NT2/D1 (cell line): ENCODE data around the gene CHL1.

Experiments
- DNase-seq: peaks from one replicate; pipeline ENCODE4 v3.0.0-alpha.2; 2011; ENCODE audit warnings: low read depth, low spot score
- H3K27me3 ChIP-seq: 2 replicates; pipeline ENCODE4 v1.6.0; 2011; ENCODE audit warnings: mild to moderate bottlenecking; ENCODE audit not compliant: insufficient read length, insufficient read depth
- H3K36me3 ChIP-seq: 2 replicates; pipeline ENCODE4 v1.6.1; 2011; ENCODE audit warnings: mild to moderate bottlenecking, low read length, mixed read lengths; ENCODE audit not compliant: insufficient read depth, insufficient read length
- H3K4me1 ChIP-seq: 2 replicates; pipeline ENCODE4 v1.5.1; 2011; ENCODE audit not compliant: insufficient read depth, insufficient read length
- H3K4me3 ChIP-seq: 2 replicates; pipeline ENCODE4 v1.5.1; 2011; ENCODE audit warnings: low read depth; ENCODE audit not compliant: insufficient read length
- H3K9ac ChIP-seq: 2 replicates; pipeline ENCODE4 v1.6.0; 2011; ENCODE audit warnings: low read depth; ENCODE audit not compliant: insufficient read length
- H3K9me3 ChIP-seq: 2 replicates; pipeline ENCODE4 v1.5.1; 2011; ENCODE audit warnings: mild to moderate bottlenecking, low read length; ENCODE audit not compliant: insufficient read depth
- SUZ12 ChIP-seq: IDR thresholded peaks from 2 replicates; pipeline ENCODE4 v1.6.1; 2011; ENCODE audit not compliant: insufficient read length, insufficient read depth; ENCODE audit errors: extremely low read depth
- YY1 ChIP-seq: IDR thresholded peaks from 2 replicates; pipeline ENCODE4 v1.6.1; 2011; ENCODE audit not compliant: insufficient read length, insufficient read depth
- ZNF274 ChIP-seq: IDR thresholded peaks from 2 replicates; pipeline ENCODE4 v1.6.1; 2011; ENCODE audit warnings: mild to moderate bottlenecking, low read depth, low read length

The CHL1 gene

GRCh38 chr3:248864-249520 is 52.4 kb downstream of the CHL1 start:
- no peak overlapping the region for H3K4me3 ChIP-seq
- TF ChIP-seq YY1 (no peak), ZNF274 (no peak)
- no peaks in the 10 kb centered on the region for H3K27me3 ChIP-seq
- H3K9me3 ChIP-seq: no peaks in the 10 kb centered on the region
- DNase-seq: no peak
- H3K9ac ChIP-seq: no peak overlapping the region
- H3K4me1 ChIP-seq: no peaks in the 10 kb centered on the region
- no peaks in the 10 kb centered on the region for H3K36me3 ChIP-seq

DNA sequence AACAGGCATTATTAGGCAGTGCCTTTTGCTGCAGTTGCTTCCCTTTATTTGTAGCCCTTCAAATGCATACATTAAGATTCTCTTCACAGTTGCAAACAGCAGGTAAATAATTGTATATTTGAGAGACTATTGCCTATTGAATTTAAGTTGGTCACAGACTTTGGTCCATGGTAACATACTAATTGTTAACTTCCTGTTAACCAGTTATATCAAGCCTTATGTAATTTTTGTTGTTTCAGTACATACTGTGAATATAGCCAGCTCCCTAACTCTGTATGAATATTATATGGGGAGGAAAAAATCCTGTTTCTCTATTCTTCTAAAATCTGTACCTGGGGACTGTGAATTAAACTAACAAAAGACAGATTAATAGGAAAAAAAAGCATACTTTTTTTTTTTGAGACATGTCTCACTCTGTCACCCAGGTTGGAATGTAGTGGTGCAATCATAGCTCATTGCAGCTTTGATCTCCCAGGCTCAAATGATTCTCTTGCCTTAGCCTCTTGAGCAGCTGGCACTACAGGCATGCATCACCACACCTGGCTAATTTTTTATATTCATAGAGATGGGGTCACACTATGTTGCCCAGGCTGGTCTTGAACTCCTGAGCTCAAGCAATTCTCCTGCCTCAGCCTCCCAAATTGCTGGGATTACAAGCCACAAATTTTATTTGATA is 53.2 kb downstream of the CHL1 start:
- TF ChIP-seq ZNF274: no peak
- H3K9ac ChIP-seq: no peak overlapping the region

DNA sequence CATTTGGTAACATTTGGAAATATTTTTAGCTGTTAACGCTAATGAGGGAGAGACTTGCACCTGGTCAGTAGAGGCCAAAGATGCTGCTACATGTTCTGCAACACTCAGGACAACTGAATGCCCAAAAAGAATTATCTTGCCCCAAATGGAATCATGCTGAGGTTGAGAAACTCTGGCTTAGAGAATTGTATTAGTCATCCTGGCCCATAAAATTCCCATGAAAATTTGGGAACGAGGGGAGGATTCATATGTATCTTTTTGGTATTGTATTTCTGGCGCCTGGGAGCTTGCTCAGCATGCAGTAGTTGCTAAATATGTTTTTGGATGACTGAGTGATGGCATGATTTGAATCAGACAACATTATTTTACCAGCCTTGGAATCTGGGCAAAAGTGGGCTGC is 59.9 kb downstream of the CHL1 start:
- Histone ChIP-seq H3K4me3 (no peak overlapping the region), H3K4me1 (no peaks in the 10 kb centered on the region), H3K9me3 (no peaks in the 10 kb centered on the region), H3K36me3 (no peaks in the 10 kb centered on the region), H3K9ac (no peak overlapping the region), H3K27me3 (no peaks in the 10 kb centered on the region)
- TF ChIP-seq ZNF274: no peak
- no peak for TF ChIP-seq YY1
- no peak for TF ChIP-seq SUZ12
- no peak for DNase-seq

More for the DNA sequence above, 53.2 kb downstream of the CHL1 start:
- DNase-seq: no peak
- Histone ChIP-seq H3K4me1 (no peaks in the 10 kb centered on the region), H3K9me3 (no peaks in the 10 kb centered on the region), H3K4me3 (no peak overlapping the region), H3K27me3 (no peaks in the 10 kb centered on the region), H3K36me3 (no peaks in the 10 kb centered on the region)

DNA sequence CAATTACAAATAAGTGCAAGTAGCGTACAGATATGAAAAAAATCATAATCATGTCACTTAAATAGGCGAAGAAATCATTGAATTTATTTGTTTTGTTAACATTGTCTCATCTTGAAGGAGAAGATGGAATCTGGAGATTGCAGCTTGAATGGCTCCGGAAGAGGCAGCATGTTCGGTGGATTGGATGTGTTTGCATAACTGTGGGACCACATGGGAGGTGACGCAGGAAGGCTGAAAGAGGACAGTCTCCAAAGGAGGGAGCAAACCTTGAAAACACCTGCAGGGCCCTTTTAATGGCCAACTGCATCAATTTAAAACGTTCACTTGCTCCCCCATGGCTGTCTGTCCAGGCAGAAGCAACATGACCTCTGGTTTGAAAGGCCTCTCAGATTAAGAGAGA is 61.3 kb downstream of the CHL1 start:
- no peak for DNase-seq
- Histone ChIP-seq H3K9me3 (no peaks in the 10 kb centered on the region), H3K4me3 (no peak overlapping the region), H3K36me3 (no peaks in the 10 kb centered on the region), H3K9ac (no peak overlapping the region), H3K4me1 (no peaks in the 10 kb centered on the region), H3K27me3 (no peaks in the 10 kb centered on the region)
- no peak for TF ChIP-seq YY1
- no peak for TF ChIP-seq ZNF274
- TF ChIP-seq SUZ12: no peak

- no peak for TF ChIP-seq YY1
- TF ChIP-seq ZNF274: no peak
- no peak for TF ChIP-seq SUZ12
- no peak for DNase-seq
Observed at GRCh38 chr3:260898-261297, 64.3 kb downstream of the CHL1 start.

GRCh38 chr3:263393-263792 is 66.8 kb downstream of the CHL1 start:
- TF ChIP-seq YY1: no peak
- TF ChIP-seq ZNF274: no peak
- no peak for TF ChIP-seq SUZ12
- no peak overlapping the region for H3K9ac ChIP-seq
- H3K9me3 ChIP-seq: no peaks in the 10 kb centered on the region
- DNase-seq: no peak
- no peaks in the 10 kb centered on the region for H3K27me3 ChIP-seq
- H3K36me3 ChIP-seq: no peaks in the 10 kb centered on the region
- H3K4me1 ChIP-seq: no peaks in the 10 kb centered on the region
- H3K4me3 ChIP-seq: no peak overlapping the region

More at GRCh38 chr3:260898-261297, 64.3 kb downstream of the CHL1 start:
- Histone ChIP-seq H3K27me3 (no peaks in the 10 kb centered on the region), H3K9ac (no peak overlapping the region), H3K36me3 (no peaks in the 10 kb centered on the region), H3K9me3 (no peaks in the 10 kb centered on the region), H3K4me3 (no peak overlapping the region), H3K4me1 (no peaks in the 10 kb centered on the region)

DNA sequence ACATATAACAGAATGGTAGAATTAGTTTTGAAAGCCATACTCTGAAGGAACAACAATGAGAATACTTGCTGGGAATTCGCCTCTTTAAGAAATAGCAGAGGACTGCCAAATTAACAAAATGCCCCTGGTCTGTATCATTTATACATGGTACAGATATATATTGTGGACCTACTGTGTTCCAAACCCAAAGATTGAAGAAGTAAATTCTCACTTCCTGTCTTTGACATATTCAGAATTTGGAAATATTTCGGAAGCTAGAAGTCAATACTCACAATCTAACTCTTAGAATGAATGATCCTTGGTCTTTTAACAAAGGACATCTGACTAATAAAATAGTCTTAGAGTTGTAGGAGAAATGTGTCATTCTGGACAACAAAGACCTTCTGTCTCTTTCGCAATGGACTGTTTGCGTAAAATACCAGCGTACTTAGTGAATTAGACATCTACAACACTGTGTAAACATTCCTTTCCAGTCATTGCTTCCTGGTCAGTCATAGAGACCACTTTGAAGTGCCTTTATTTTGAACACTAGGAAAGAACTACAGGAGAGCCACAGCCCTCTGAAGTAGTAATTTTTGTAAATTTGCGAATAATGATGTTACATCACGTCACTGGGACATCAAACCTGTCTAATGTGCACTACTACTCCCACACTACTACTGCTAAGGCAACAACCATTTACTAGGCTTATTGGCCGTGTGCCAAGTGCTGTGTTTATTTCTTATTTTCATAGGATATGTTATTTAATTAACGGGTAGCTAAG is 68.0 kb downstream of the CHL1 start:
- no peaks in the 10 kb centered on the region for H3K36me3 ChIP-seq
- H3K4me3 ChIP-seq: no peak overlapping the region
- no peaks in the 10 kb centered on the region for H3K27me3 ChIP-seq
- H3K4me1 ChIP-seq: no peaks in the 10 kb centered on the region
- no peaks in the 10 kb centered on the region for H3K9me3 ChIP-seq
- DNase-seq: no peak
- H3K9ac ChIP-seq: no peak overlapping the region
- TF ChIP-seq ZNF274 (no peak), YY1 (no peak), SUZ12 (no peak)
